Measurements from ENCODE around the gene SLC38A10. TPM values are rescaled to one million over a fixed set of nuclear protein-coding genes. Genes with fewer than 3 reads are reported as not detected.

SLC38A10 gene
- polyA plus RNA-seq, 1 of the 3 experiments (the other 2 are of a cell fraction), result 82.2 TPM

DNA sequence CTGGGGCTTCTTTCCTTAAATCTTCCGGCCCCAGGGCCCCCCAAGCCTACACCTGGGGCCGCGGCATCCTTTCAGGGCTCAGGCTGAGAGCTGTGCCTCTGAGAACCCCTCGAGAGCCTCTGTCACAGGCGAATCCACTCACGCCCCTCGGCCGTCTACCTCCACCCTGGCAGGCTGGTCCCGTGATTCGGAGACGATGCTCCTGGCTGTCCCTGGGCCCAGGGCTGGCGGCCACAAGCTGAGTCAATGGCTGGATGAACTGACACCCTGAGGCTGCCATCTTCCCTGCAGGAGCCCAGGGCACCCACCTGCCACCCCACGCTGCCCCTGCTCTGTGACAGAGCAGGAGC is 60.6 kb downstream of the SLC38A10 start:
- POLR2A ChIA-PET, result interaction anchor here (1.3 kb wide), 1 partner anchor 12 kb away, joined by 4 read pairs; the partner anchor contains the start of gene CEP131
- no peak for DNase-seq
- H3F3A ChIP-seq (replicated peaks; ENCODE audit: insufficient read depth), result no peaks in the 10 kb centered on the region
- H3K9me3 ChIP-seq, result no peaks in the 10 kb centered on the region
- peaks cover 29% of the 10 kb centered on the region for H3K79me2 ChIP-seq (ENCODE audit: insufficient read depth)
- no peak overlapping the region for H3K27ac ChIP-seq (ENCODE audit: low read depth in 2 of 2, low read length in 1 of 2)
- CTCF ChIA-PET, result interaction anchor here (12.8 kb wide), 1 partner anchor 92 kb away, joined by 133 read pairs; no protein-coding TSS in a partner anchor
- peaks cover 0 to 39% of the 10 kb centered on the region in 2 experiments for H3K36me3 ChIP-seq (replicated peaks in 1 of 2; ENCODE audit: control insufficient read depth in 1 of 2, insufficient read depth in 2 of 2, low read length in 1 of 2)
- no peaks in the 10 kb centered on the region for H3K27me3 ChIP-seq (ENCODE audit: insufficient read depth)
- no peak overlapping the region for H3K9ac ChIP-seq
- peaks cover 0 to 15% of the 10 kb centered on the region in 2 experiments; a peak in 2 of 4 replicates for H3K4me1 ChIP-seq (ENCODE audit: control insufficient read depth in 1 of 2, insufficient read depth in 2 of 2, low read depth in 1 of 2, low read length in 1 of 2)
- TF ChIP-seq SIN3A (IDR thresholded peaks at IDR 0.05; ENCODE audit: borderline replicate concordance, low read depth, low read length), result no peak
- no peak for TF ChIP-seq CHD2 (IDR thresholded peaks at IDR 0.05; ENCODE audit: low read length, partially characterized antibody)
- TF ChIP-seq, protein P1, sequence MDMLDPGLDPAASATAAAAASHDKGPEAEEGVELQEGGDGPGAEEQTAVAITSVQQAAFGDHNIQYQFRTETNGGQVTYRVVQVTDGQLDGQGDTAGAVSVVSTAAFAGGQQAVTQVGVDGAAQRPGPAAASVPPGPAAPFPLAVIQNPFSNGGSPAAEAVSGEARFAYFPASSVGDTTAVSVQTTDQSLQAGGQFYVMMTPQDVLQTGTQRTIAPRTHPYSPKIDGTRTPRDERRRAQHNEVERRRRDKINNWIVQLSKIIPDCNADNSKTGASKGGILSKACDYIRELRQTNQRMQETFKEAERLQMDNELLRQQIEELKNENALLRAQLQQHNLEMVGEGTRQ (IDR thresholded peaks at IDR 0.05; ENCODE audit: borderline replicate concordance, low read depth, low read length), result no peak
- no peak for TF ChIP-seq SMC3 (IDR thresholded peaks at IDR 0.05; ENCODE audit: low read depth, low read length)
- no peak for TF ChIP-seq TAF1 (IDR thresholded peaks at IDR 0.05; ENCODE audit: borderline replicate concordance, low read depth, low read length)
- TF ChIP-seq YY1 (IDR thresholded peaks at IDR 0.05; ENCODE audit: low read depth), result no peak
- no peak for TF ChIP-seq GATA2 (CRISPR knock-in tag; IDR thresholded peaks at IDR 0.05)
- TF ChIP-seq, protein P2, sequence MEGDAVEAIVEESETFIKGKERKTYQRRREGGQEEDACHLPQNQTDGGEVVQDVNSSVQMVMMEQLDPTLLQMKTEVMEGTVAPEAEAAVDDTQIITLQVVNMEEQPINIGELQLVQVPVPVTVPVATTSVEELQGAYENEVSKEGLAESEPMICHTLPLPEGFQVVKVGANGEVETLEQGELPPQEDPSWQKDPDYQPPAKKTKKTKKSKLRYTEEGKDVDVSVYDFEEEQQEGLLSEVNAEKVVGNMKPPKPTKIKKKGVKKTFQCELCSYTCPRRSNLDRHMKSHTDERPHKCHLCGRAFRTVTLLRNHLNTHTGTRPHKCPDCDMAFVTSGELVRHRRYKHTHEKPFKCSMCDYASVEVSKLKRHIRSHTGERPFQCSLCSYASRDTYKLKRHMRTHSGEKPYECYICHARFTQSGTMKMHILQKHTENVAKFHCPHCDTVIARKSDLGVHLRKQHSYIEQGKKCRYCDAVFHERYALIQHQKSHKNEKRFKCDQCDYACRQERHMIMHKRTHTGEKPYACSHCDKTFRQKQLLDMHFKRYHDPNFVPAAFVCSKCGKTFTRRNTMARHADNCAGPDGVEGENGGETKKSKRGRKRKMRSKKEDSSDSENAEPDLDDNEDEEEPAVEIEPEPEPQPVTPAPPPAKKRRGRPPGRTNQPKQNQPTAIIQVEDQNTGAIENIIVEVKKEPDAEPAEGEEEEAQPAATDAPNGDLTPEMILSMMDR (IDR thresholded peaks at IDR 0.05), result no peak
- TF ChIP-seq RXRA (IDR thresholded peaks at IDR 0.05; ENCODE audit: borderline replicate concordance, low read depth), result no peak
- WGBS (ENCODE audit: low lambda C conversion rate), result 85% methylated on average over 12 of the region's 13 CpGs
- no peaks in the 10 kb centered on the region for H3K9me2 ChIP-seq
- H3K4me3 ChIP-seq (ENCODE audit: low read depth in 2 of 2, low read length in 1 of 2), result no peak overlapping the region
- no peaks in the 10 kb centered on the region for H4K20me1 ChIP-seq (ENCODE audit: insufficient read depth)
- no peak overlapping the region for H2AFZ ChIP-seq (ENCODE audit: low read depth)
- no peak overlapping the region for H3K4me2 ChIP-seq

GRCh38 chr17:81233811-81234505 is 61.1 kb downstream of the SLC38A10 start:
- ChIA-PET POLR2A (interaction anchor here (1.3 kb wide), 1 partner anchor 11 kb away, joined by 4 read pairs; the partner anchor contains the start of gene CEP131), CTCF (interaction anchor here (1.5 to 12.8 kb wide), 2 partner anchors 58 to 91 kb away, joined by 3 to 133 read pairs; no protein-coding TSS in a partner anchor)

More at GRCh38 chr17:81233811-81234505, 61.1 kb downstream of the SLC38A10 start:
- no peak overlapping the region for H3K27ac ChIP-seq (ENCODE audit: low read depth in 2 of 2, low read length in 1 of 2)
- peaks cover 27% of the 10 kb centered on the region for H3K79me2 ChIP-seq (ENCODE audit: insufficient read depth)
- H3K9ac ChIP-seq, result no peak overlapping the region
- no peaks in the 10 kb centered on the region for H4K20me1 ChIP-seq (ENCODE audit: insufficient read depth)
- no peaks in the 10 kb centered on the region for H3K9me2 ChIP-seq
- TF ChIP-seq, protein P3, sequence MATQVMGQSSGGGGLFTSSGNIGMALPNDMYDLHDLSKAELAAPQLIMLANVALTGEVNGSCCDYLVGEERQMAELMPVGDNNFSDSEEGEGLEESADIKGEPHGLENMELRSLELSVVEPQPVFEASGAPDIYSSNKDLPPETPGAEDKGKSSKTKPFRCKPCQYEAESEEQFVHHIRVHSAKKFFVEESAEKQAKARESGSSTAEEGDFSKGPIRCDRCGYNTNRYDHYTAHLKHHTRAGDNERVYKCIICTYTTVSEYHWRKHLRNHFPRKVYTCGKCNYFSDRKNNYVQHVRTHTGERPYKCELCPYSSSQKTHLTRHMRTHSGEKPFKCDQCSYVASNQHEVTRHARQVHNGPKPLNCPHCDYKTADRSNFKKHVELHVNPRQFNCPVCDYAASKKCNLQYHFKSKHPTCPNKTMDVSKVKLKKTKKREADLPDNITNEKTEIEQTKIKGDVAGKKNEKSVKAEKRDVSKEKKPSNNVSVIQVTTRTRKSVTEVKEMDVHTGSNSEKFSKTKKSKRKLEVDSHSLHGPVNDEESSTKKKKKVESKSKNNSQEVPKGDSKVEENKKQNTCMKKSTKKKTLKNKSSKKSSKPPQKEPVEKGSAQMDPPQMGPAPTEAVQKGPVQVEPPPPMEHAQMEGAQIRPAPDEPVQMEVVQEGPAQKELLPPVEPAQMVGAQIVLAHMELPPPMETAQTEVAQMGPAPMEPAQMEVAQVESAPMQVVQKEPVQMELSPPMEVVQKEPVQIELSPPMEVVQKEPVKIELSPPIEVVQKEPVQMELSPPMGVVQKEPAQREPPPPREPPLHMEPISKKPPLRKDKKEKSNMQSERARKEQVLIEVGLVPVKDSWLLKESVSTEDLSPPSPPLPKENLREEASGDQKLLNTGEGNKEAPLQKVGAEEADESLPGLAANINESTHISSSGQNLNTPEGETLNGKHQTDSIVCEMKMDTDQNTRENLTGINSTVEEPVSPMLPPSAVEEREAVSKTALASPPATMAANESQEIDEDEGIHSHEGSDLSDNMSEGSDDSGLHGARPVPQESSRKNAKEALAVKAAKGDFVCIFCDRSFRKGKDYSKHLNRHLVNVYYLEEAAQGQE (IDR thresholded peaks at IDR 0.05; ENCODE audit: low read depth, low read length), result no peak
- TF ChIP-seq POLR2AphosphoS5 (IDR thresholded peaks at IDR 0.05; ENCODE audit: low read depth, low read length), result no peak
- H3K9me3 ChIP-seq, result no peaks in the 10 kb centered on the region
- H3K36me3 ChIP-seq (replicated peaks in 1 of 2; ENCODE audit: control insufficient read depth in 1 of 2, insufficient read depth in 2 of 2, low read length in 1 of 2), result peaks cover 0 to 40% of the 10 kb centered on the region in 2 experiments
- no peaks in the 10 kb centered on the region for H3F3A ChIP-seq (replicated peaks; ENCODE audit: insufficient read depth)
- no peak overlapping the region for H2AFZ ChIP-seq (ENCODE audit: low read depth)
- no peak overlapping the region for H3K4me3 ChIP-seq (ENCODE audit: low read depth in 2 of 2, low read length in 1 of 2)
- DNase-seq, result no peak
- no peaks in the 10 kb centered on the region for H3K27me3 ChIP-seq (ENCODE audit: insufficient read depth)
- no peak overlapping the region for H3K4me2 ChIP-seq
- 92% methylated on average over 17 of the region's 21 CpGs for WGBS (ENCODE audit: low lambda C conversion rate)
- H3K4me1 ChIP-seq (ENCODE audit: control insufficient read depth in 1 of 2, insufficient read depth in 2 of 2, low read depth in 1 of 2, low read length in 1 of 2), result peaks cover 0 to 15% of the 10 kb centered on the region in 2 experiments; a peak in 2 of 4 replicates

Measured in SK-N-SH (cell line).